ENCODE data around the gene MADD.

MADD gene

GRCh38 chr11:47280099-47280498 is 10.2 kb downstream of the MADD start:
- TF ChIP-seq CTCF (IDR thresholded peaks at IDR 0.05; ENCODE audit: low read depth, low read length): no peak
- no peak overlapping the region for H3K4me3 ChIP-seq (replicated peaks in 1 of 2; ENCODE audit: low read depth in 2 of 2, low read length in 2 of 2)
- DNase-seq (ENCODE audit: low read depth in 2 of 2): no peak

GRCh38 chr11:47280860-47281259 is 10.9 kb downstream of the MADD start:
- no peak overlapping the region for H3K4me3 ChIP-seq (replicated peaks in 1 of 2; ENCODE audit: low read depth in 2 of 2, low read length in 2 of 2)
- no peak for TF ChIP-seq CTCF (IDR thresholded peaks at IDR 0.05; ENCODE audit: low read depth, low read length)
- DNase-seq (ENCODE audit: low read depth in 2 of 2): no peak

- no peak for DNase-seq (ENCODE audit: low read depth in 2 of 2)
- no peak overlapping the region for H3K4me3 ChIP-seq (replicated peaks in 1 of 2; ENCODE audit: low read depth in 2 of 2, low read length in 2 of 2)
- TF ChIP-seq CTCF (IDR thresholded peaks at IDR 0.05; ENCODE audit: low read depth, low read length): no peak
These were observed 12.5 kb downstream of the MADD start for GRCh38 chr11:47282462-47282861.

DNA sequence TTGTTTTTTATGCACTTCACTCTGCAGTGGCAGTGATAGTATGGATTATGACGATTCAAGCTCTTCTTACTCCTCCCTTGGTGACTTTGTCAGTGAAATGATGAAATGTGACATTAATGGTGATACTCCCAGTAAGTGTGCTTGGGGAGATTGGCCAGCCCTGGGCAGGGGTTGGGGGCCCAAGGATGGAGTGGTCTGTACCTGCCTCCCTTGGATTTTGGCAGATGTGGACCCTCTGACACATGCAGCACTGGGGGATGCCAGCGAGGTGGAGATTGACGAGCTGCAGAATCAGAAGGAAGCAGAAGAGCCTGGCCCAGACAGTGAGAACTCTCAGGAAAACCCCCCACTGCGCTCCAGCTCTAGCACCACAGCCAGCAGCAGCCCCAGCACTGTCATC is 14.2 kb downstream of the MADD start:
- no peak for TF ChIP-seq CTCF (IDR thresholded peaks at IDR 0.05; ENCODE audit: low read depth, low read length)
- no peak overlapping the region for H3K4me3 ChIP-seq (replicated peaks in 1 of 2; ENCODE audit: low read depth in 2 of 2, low read length in 2 of 2)
- no peak for DNase-seq (ENCODE audit: low read depth in 2 of 2)

DNA sequence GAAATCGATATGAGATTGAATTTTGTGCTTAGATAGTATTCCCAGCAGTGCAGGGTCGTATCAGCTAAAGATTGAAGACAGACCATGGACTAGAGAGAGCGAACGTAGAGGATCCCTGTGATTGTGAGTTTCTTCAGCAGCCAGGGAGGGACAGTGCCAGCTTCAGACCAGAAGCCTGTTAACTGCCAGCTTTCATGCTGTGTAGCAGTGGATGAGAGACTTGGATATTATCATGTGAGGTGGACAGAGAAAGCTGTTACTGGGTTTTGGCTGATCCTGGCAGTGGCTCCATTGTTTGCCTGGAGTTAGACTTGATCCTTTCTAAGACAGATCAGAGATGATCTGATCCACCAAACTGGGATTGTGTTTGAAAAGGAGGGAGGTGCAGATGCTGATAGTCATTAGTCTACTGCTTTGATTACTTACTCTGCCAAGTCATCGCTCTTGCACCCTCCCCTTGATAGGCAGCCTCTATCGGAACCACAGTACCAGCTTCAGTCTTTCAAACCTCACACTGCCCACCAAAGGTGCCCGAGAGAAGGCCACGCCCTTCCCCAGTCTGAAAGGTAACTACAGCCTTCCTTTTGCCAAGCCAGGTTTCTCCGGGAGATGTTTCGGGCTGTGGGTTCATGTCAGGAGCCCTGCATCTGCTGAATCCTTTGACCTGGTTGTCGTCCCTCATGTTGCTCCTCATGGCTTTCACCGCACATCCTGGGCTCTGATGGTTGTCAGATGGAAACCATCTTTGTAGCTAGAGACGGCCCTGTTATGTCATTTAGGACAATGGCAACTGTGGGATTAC is 16.2 kb downstream of the MADD start:
- DNase-seq (ENCODE audit: low read depth in 2 of 2): no peak
- no peak for TF ChIP-seq CTCF (IDR thresholded peaks at IDR 0.05; ENCODE audit: low read depth, low read length)

DNA sequence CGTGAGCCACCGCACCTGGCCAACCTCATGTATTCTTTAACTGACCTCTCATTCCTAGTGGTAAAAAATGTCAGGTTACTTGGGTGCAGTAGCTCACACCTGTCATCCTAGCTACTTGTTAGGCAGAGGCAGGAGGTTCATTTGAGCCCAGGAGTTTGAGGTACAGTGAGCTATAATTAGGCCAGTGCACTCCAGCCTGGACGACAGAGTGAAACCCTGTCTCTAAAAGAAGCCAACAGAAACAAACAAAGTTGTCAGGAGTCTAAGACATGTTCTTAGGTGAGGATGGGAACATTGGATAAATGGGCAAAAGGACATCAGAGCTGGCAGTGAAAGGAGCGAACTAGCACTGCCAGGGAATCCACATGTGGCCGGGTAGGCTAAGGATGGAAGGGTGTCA is 18.1 kb downstream of the MADD start:
- no peak for DNase-seq (ENCODE audit: low read depth in 2 of 2)
- no peak overlapping the region for H3K4me3 ChIP-seq (replicated peaks in 1 of 2; ENCODE audit: low read depth in 2 of 2, low read length in 2 of 2)
- no peak for TF ChIP-seq CTCF (IDR thresholded peaks at IDR 0.05; ENCODE audit: low read depth, low read length)

More for the DNA sequence above, 16.2 kb downstream of the MADD start:
- no peak overlapping the region for H3K4me3 ChIP-seq (replicated peaks in 1 of 2; ENCODE audit: low read depth in 2 of 2, low read length in 2 of 2)

- no peak for DNase-seq (ENCODE audit: low read depth in 2 of 2)
- TF ChIP-seq CTCF (IDR thresholded peaks at IDR 0.05; ENCODE audit: low read depth, low read length): no peak
- H3K4me3 ChIP-seq (replicated peaks in 1 of 2; ENCODE audit: low read depth in 2 of 2, low read length in 2 of 2): no peak overlapping the region
These were observed 19.9 kb downstream of the MADD start for GRCh38 chr11:47289856-47290255.

Data from cardiac fibroblast (primary cell).